HG03103 (cell line): ENCODE results near the gene GLB1L3.
"Not testable (repeated sequence)": the region's sequence is repeated elsewhere in the genome, so short reads cannot be mapped to it uniquely, and the experiment has no call there.

Experiments used
- ATAC-seq: cut with Tn5 transposase; IDR thresholded peaks from one replicate; pipeline ENCODE4 v1.9.1; 2021; ENCODE audit warnings: low read depth; ENCODE audit not compliant: unreplicated experiment

The GLB1L3 gene

DNA sequence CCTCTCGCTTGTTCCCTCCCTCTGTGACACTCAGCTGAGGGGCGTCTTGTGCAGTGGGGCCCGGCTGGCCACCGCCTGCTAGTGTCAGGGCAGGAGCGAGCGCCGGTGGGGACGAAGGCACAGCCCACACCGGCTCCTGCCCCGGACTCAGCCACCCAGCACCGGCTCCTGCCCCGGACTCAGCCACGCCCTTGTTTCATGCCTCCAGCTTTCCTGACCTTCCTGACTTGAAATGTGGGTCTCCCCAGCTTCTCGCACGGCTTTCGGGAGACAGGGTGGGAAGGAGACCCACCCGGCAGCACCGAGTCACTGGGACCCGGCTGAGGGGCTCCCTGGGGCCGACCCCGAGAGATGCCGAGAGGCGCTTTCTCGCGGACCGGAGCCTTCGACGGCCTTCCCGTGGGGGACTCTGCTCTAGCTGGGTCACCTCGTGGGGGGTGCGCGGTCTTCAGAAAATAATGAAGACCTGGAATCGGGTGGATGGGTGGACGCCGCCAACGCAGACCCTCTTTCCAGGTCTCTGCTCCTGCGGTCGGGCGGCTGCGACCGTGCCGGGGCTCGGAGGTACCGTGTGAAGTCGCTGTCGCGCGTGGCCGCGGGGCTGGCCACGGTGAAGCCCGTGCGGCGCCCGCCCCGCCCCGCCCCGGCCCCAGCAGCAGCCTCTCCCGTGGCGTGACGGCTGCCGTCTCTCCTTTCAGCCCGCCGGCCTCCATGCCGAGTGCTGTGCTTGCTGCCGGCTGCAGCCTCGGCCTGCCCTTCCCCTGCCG, 65.8 kb downstream of the GLB1L3 start:
- ATAC-seq = no peak

DNA sequence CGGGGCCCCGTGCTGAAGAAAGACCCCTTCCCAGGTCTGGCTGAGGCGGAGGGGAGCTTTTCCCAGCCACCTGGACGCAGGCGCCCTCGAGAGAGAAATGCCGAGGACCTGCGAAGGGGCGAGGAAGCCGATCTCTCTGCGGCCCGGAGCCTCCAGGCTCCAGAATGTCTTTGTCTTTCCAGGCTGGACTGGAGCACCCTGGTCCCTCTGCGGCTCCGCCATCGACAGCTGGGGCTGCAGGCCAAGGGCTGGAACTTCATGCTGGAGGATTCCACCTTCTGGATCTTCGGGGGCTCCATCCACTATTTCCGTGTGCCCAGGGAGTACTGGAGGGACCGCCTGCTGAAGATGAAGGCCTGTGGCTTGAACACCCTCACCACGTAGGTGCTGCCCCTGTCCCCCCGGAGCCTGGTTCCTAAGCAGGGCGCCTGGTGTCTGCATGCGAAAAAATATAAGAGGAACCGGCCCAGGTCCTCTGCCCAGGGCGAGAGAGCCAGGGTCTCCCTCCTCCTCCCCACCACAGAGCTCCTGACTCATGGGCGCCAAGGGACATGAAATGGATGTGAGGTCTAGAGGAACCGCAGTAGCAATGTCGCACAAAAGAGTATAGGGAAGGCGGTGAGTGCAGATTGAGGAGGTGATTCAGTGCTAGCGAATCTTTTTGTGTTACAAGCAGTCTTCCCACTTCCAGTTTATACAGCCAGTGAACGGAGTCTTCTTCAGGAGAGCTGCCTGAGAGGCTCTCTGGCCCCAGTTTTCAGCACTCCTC, 66.6 kb downstream of the GLB1L3 start:
- ATAC-seq = no peak

DNA sequence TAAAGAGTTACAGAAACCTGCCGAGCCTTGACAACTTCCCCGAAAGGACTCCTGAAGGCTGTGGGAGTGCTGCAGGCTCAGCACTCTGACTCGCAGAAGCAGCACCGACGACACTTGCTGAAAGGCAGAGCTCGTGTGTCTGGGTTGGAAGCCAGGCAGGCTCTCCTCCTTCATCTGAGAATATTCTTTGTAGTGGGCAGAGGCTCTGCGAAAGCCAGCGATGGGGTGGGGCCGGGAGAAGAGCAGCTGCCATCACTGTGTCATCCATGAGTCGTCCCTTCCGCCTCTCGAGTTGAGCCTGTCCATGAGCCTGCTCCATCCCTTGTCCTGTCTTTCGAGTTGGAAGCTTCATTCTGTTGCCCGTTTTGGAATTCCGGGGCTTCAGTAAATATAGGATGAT, 67.5 kb downstream of the GLB1L3 start:
- ATAC-seq = no peak

DNA sequence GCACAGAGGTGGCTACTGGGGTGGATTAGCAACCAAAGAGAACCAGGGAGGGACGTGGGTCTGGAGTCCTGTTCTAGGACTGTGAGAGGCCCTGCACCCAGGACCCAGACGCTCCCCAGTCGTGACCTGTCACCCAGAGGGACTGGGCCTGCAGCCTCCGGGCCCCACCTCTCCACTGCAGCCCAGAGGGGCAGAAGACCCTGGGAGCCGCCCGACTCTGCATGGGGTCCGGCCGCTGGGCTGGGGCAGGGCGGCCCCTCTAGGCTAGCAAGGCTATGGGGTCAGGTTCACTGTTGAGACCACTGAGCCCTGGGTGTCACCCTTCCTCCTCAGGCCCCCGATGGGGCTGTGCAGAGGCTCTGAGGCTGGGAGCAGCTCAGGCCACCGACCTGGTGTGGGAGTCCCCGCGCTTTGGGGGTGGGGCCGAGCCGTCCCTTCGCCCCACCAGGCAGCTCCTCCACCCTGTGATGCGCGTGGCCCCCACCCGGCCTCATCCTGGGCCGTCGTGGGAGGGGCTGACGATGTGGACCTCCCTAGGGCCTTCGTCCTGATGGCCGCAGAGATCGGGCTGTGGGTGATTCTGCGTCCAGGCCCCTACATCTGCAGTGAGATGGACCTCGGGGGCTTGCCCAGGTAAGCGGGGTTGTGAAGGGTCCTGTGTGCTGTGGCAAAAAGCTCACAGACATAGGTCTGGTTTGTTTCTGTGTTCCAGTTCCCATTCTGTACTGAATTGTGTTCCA, 68.5 kb downstream of the GLB1L3 start:
- ATAC-seq = not testable (repeated sequence)

DNA sequence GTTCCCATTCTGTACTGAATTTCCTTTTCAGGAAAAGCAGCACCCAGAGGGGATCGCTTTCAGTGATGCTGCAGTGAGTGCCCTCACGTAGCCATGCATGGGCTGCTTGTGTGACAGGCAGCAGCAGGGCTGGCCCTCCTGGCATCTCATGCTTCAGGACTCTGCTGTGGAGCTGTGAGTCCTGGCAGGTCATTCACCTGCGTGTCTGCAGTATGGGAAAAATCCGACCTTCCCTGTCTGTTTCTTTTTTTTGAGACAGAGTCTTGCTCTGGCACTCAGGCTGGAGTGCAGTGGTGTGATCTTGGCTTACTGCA, 69.0 kb downstream of the GLB1L3 start:
- no peak for ATAC-seq

DNA sequence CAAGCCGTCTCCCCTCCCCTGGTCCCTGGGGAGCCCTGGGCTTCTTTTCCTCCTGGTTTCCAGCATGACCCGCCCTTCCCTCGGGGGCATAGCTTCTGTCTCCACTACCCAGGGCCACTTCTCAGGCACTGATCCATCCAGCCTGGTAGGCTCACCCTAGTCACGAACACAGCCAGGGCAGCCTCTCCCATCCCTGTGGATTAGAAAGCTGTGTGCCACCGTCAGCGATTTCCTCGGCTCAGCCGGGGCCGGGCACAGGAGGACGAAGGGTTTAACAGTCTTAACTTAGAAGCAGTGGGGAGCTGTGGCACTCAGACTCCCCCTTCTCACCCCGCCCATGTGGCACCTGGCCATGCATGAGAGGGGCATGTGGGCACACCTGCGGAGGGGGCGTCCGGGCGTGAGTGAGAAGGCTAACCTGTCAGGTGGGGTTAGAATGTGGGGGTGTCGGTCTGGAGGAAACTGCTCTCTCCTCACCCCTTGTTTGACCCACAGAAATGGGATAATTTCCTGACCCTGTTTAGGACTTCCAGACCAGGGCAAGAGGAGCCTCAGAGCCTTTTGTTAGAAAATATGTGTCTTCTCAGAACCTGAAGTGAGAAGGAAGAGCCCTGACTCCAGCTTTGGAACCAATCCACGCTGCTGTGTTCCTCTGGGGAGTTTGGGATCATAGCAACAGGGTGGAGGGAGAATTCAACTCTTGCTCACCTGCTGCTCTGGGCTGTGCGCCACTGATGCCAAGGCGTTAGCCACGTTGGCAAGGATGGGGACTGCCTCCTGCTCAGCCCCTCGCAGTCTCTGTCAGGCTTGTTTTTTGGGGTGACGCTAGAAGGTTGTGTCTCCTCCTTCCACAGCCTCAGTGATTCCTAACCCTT, 70.2 kb downstream of the GLB1L3 start:
- ATAC-seq = no peak

DNA sequence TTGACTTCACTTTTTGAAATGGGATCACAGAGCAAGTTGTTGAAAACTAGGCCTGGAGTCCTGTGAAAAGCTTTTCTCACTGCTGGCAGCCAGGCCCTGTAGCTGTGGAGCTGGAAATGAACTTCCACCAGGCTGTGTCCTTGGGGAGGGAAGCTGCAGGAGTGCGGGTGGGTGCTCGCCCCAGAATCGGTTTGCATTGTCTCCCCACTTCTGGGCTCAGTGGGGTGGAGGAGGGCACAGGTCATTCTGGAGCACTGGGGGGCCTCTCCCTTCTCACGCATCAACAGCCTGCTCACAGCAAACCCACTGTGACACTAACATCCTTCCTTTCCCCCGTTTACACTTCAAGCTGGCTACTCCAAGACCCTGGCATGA, 70.8 kb downstream of the GLB1L3 start:
- ATAC-seq = no peak

DNA sequence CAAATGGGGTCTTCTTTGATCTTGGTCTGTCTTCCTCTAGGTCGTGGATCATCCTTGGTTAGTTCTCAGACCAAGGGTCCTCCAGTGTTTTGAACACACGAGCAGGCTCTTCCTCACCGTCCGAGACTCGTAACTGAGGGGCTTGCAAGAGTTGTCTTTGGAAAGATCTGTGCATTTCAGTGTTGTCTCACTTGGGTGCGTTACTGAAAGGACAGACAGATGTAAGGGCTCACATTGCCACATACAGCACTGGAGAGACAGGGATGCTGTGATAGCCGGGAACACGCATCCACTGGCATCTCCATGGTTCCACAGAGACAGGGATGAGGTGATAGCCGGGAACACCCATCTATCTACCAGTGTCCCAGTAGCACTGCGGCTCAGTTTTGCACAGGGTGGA, 71.3 kb downstream of the GLB1L3 start:
- ATAC-seq = no peak

DNA sequence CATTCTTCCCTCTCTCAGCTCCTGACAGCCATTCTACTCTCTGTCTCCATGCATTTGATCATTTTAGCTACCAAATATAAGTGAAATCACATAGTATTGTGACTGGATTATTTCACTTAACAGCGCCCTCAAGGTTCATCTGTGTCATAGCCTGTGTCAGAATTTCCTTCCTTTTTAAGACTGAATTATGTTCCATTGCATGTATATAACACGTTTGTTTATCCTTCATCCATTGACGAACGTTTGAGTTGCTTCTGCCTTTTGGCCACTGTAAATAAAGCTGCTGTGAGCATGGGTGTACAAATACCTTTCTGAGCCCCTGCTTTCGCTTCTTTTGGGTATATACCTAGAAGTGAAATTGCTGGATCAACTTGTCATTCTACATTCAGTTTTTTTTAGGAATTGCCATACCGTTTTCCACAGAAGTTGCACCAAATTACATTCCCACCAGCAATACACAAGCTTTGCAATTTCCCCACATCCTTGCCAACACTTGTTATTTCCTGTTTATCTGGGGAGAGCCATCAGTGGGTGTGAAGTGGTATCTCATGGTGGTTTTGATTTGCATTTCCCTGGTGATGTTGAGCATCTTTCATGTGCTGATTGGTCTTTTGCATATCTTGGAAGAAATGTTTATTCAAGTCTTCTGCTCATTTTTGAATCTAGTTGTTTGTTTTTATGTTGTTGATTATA, 73.1 kb downstream of the GLB1L3 start:
- no peak for ATAC-seq

DNA sequence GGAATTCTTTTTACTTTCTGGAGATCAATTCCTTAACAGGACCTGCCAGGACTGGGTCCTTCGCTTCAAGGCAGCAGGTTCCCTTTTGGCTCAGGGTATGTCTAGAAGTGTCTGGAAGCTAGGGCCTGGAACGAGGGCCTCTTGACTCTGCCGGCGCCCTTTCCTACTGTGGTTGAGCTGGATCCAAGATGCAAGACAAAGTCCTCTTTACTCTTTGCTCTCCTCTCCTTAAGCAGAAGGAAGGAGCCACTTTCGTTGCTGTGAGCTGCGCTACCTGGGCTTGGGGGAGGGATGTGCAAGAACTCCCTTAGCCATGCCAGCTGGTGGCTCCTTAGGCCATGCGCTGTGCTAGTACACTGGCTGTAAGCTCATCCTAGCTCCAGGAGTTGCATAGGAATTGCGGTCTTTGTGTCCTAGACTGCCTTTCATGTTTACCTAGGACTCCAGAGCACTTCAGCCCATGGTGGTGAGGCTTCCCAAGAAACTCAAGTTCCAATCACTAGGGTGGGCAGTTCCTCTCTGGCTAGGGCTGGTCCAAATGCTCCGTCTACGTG, 73.7 kb downstream of the GLB1L3 start:
- ATAC-seq = no peak

DNA sequence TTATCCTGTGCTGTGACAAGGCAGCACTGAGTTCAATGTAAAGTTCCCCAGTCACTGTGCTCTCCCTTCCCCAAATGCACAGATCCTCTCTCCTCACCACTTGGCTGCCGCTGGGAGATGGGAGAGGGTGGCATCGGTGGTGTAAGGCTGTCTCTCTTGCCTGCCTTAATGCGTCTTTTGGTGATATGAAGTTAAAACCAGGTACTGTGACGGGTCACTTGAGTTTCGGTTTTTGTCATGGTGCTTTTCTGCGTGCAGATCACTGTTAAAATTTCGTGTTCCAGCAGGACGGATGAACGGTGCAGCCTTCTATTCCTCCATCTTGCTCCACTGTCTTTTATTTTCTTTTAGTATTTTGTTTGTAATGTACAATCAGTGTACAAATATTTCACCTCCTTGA, 74.2 kb downstream of the GLB1L3 start:
- ATAC-seq = no peak

DNA sequence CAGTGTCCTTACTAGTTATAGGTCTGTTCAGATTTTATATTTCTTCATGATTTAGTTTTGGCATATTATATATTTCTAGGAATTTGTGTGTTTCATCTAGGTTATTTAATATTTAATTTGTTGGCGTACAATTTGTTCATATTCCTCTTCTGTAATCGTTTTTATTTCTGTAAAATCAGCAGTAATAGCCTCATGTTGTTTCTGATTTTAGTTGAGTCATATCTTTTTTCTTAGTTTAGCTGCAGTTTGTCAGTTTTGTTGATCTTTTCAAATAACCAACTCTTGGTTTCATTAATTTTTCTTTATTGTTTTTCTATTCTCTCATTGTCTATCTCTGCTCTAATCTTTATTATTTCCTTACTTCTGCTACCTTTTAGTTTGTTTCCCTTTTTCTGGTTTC, 75.9 kb downstream of the GLB1L3 start:
- ATAC-seq = no peak

DNA sequence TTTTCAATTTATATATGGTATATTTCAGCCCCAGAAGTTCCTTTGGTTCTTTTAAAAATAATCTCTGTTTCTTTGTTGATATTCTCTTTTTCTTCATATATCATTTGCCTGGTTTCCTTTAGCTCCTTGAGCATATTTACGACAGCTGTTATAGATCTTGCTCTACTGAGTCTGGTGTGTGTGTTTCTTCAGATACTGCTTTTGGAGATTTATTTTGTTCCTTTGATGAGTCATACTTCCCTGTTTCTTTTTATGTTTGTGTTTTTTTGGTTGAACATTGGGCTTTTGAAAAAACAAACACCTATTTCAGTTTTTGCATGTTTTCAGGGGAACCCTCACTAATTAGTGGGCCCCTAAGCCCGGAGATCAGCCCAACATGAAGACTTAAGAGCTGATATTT, 79.0 kb downstream of the GLB1L3 start:
- no peak for ATAC-seq

DNA sequence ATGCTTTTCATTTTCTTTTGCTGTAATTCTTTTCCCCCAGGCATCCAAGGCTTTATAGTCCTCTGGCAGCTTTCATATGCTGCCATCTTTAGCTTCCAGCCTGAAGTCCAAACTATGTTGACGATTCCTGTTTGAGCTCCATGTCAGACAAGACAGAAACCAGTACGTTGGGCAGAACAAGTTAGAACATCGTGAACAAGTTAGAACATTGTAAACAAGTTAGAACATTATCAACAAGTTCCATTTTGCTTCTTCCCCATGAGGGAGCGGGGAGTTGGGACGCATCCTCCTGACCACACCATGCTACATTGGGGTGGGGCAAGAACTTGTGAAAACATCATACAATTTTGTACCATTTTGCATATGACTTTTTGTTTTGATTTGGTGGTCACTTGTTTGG, 79.5 kb downstream of the GLB1L3 start:
- ATAC-seq = no peak

DNA sequence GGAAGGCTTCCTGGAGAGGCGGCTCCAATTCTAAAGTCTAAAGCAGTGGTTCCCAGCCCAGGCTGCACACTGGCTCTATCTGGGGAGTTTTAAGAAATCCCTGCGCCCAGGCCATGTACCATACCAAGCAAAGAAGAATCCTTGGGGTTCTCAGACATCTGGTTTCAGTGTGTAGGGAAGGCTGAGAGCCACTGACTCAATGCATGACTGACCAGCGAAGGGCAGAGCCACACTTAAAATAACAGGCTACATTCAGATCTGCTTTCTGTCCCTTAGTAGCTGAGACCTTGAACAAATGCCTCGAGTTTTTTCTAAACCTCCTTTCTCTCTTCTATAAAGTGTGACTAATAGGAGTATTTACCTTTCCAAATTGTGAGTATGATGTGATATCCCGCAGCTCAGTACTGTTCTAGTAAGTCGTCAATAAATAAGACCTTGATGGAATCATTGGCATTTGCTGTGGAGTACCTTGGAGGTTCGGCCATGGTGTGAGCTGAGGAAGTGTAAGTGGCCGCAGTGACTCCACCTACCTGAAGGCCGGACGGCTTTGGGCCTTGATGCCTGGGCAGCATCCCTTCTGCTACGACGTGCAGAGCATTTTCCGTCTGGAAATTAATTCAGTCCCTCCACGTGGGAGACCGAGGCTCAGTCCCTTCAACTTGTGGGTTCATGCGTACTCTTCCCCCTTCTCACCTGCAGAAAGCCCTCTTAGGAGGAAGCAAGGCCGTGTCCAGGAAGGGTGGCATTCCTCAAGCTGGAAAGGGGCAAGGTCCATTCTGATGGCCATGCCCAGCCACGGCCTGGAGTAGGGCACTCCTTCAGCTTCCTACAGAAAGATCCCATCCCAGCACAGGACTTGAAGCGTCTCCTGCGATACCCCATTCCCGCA, 80.7 kb downstream of the GLB1L3 start:
- ATAC-seq = no peak

DNA sequence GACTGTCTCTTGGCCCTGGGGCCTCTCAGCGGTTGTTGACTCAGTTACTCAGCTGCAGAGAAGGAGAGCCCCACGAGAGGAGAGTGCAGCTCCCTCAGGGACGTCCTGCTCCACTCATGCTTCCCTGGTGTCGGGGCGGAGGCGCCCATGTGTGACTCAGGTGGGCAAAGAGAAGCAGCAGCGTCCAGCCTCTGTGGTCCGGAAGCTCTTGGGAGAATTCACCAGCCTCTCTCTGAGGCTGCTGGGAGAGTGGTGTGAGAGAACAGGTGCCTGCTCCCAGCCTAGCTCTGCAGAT, 81.3 kb downstream of the GLB1L3 start:
- ATAC-seq = no peak

DNA sequence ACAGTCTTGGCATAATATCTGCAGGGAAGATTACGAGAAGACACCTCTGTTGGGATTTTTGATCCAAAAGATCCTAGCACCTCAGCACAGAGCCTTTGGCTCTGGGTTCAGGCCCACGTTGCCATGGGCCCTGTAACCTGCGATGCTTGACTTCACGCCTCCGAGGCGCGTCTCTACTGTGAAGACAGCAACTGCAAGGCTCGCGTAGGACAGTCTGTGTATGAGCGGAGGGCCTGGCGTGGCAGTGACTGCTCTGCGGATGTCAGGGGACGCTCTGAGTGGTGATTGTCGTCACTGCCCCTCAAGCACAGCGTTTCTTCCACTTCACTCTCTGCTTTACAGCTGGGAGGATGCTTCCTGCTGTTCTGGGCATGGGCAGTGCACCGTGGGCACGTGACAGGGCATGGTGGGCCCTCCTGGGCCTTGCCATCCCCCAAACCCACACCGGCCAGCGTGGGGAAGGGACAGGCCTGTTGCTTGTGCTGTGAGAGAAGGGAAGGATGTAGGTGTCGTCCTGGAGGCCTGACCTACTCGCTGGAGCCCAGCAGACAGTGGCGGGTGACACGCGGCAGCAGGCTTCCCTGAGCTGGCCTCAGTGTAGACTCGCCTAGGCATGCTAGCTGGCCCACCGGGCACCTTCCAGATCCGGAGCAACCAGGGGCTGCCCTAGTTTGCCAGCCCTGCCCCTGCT, 82.1 kb downstream of the GLB1L3 start:
- no peak for ATAC-seq

DNA sequence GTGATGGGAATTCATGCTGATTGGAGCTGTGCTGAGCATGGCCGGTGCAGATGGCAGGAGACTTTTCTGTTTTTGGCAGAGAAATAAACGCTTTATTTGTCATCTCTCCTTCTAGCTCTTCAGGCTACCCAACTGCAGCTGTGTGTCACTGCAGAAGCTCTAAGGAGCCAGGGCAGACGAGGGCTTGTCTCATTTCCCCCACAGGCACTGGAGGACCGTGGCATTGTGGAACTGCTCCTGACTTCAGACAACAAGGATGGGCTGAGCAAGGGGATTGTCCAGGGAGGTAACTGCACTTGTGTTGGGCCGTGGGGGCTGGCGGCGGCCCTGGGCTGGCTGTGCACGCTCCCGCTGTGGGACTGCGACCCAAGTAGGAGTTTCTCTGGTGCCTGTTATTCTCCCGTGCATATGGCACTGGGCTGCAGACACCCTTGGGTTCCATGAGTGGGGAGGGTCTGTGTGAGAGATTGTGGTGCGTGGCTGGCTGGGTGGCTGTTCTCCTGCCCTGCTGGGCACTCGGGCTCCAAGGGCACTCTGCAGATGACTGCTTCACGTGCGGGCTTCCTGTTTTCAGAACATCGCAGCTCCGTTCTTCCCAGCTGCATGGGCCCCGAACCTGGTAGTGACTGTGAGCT, 82.8 kb downstream of the GLB1L3 start:
- no peak for ATAC-seq
